ENCODE measurements around the gene EFNA2.

Gene EFNA2

GRCh38 chr19:1284979-1285736 lies 515 bp upstream of the EFNA2 start:
- no peak for DNase-seq

DNA sequence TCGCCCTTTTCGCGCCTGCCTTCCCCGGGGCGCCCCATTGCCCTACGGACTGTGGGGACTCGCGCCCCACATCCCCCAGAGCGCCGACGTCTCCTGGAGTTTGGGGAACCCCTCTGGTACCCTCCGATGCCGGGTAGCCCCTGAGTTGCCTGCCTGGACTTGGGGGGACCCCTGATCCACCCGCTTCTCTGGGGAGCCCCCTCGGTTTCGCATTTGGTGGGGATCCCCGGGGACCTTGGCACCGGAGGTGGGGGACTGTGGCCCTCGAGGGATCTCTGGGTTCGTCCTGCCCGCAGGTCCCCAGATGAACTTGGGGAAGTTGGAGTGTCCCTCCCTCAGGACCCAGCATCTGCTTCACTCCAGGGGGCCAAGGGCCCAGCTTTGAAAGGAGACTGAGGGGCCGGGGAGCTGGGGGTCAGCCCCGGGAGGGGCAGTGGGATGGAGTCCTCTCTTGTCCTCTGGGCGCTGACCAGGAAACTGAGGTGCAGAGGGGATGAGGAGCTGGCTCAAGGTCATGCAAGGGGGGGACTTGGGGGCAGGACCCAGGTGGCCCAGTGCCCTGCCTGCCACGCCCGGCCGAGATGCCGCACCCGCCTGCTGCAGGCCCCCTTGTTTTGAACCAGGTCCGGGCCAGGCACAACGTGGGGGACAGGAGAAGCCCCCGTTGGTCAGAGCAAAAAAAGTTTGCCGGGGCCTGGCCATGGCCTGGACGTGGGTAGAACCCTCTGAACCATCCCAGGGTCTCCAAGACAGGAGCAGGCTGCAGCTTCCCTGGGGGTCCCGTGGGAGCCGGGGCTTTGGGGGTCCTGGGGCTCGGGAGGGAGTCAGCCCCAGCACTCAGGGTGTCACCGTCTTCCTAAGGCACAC lies 1.0 kb downstream of the EFNA2 start:
- no peak for DNase-seq

GRCh38 chr19:1287354-1288225 lies 1.9 kb downstream of the EFNA2 start:
- no peak for DNase-seq

DNA sequence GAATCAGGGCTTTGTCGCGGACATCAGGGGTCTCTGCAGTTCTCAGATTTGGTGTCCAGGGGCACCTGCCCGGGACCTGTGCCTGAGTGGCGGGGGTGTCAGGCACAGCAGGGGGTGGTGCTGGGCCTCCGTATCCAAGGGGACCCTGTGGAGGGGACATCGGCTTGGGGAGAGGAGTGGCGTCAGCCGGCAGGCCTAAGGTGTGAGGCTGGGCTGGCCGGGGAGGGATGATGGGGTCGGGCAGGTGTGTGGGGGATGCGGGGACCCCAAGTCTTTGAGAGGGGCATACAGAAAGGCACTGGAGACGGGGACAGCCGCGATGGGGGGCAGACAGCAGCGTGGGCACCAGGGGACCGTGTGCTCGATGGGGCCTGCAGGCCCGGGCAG lies 2.5 kb downstream of the EFNA2 start:
- DNase-seq: no peak

DNA sequence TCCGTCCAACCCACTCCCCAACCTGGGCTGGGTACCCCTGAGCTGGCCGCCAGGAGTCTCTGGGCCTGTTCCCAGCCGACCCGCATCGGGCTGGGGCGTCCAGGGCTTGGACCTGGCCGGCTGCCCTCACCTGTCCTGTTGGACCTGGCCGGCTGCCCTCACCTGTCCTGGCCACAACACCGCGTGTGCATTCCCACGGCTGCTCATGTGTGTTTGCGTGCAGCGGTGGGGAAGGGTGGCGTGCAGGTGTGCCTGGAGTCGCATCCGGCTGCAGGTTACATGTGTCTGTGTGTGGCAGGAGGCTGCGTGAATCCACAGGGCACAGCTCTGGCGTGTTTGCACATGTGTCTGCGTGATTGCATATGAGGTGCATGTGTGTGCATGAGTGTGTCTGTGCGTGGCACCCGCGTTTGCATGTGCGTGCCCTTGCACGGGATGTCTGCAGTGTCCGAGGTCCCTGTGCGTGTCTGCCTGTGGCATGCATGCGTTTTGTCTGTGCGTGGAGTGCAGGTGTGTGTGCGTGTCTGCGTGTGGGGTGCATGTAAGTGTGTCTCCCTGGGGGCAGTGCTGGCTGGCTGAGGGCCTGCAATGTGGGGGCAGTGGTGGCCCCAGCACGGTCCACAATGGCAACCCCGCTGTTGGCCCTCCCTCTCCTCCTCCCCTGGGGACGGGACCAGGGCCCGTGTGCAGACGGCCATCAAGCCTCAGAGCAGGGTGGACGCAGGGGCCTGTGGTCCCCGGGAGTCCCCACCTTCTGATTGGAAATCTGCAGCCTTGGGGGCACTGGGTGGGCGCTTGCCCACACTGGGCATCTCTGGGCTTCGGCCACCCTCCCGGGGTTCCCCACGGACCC lies 3.4 kb downstream of the EFNA2 start:
- no peak for DNase-seq

- no peak for DNase-seq
Observed at GRCh38 chr19:1289686-1290025, 4.0 kb downstream of the EFNA2 start.

GRCh38 chr19:1290196-1290702 lies 4.6 kb downstream of the EFNA2 start:
- no peak for DNase-seq

- DNase-seq: no peak
Observed at GRCh38 chr19:1290703-1291651, 5.3 kb downstream of the EFNA2 start.

DNA sequence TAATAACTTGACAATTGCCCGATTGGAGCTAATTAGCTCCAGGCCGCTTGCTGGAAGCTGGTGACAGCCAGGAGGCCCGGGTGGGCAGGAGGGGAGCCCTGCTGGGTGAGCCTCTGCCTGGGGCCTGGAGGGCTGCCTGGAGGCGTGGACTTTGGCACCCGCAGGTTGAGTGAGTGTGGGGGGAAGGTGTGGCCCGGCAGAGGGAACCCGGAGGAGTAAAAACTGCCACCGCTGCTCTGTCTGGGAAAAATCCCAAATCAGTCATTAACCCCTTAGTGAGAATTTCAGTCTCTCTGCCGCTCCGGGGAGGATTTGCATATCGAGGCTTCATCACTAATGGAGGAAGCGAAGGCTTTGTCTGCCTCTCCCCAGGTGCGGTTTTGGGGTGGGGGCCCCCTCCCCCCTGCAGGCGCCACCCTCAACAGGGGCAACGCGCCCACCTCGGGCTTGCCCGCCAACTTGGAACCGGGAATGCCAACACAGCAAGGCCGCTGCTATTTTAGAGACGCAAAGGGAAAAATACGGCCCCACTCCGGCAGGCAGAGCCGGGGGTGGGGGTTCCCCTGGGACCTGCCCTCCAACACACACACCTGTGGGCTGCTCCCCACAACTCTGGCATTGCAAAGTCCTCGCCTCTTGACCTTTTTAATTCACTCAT lies 6.2 kb downstream of the EFNA2 start:
- no peak for DNase-seq

DNA sequence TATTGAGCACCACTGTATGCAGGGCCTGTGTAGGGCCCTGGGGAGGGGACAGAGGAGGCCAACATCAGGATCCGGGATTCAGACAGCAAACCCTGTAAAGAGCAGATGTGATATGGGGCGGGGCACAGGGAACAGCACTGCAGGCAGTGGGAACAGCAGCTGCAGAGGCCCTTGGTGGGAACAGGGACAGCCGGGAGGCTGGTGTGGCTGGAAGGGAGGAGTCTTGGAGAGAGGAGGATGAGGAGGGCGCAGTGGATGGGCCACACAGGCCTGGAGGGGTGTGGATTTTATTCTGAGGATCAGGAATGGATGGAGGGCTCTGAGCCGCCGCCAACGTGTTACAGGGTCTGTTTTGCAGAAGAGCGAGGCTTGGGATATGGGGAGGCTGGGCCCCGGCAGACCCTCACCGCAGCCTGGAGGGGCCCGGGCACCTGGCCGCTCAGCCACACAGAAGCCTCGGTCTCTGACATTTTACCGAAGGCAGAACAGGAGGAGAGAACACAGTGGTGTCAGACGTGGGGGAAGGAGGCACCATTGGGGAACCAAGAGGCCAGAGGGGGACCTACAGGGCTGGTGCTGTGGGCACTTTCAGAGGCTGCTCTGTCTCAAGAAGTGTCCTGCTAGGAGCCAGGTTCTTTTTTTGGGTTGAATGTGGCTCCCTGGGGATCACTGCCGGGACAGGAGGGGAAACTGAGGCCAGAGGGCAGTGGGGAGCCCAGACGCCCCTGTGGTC lies 6.9 kb downstream of the EFNA2 start:
- DNase-seq: no peak

GRCh38 chr19:1293782-1294604 lies 8.3 kb downstream of the EFNA2 start:
- no peak for DNase-seq

GRCh38 chr19:1294688-1295087 lies 9.0 kb downstream of the EFNA2 start:
- DNase-seq: no peak

- DNase-seq: peak; percentile 42
Observed at GRCh38 chr19:1295169-1296012, 9.7 kb downstream of the EFNA2 start.

- DNase-seq: no peak
Observed at GRCh38 chr19:1296078-1296477, 10.4 kb downstream of the EFNA2 start.

DNA sequence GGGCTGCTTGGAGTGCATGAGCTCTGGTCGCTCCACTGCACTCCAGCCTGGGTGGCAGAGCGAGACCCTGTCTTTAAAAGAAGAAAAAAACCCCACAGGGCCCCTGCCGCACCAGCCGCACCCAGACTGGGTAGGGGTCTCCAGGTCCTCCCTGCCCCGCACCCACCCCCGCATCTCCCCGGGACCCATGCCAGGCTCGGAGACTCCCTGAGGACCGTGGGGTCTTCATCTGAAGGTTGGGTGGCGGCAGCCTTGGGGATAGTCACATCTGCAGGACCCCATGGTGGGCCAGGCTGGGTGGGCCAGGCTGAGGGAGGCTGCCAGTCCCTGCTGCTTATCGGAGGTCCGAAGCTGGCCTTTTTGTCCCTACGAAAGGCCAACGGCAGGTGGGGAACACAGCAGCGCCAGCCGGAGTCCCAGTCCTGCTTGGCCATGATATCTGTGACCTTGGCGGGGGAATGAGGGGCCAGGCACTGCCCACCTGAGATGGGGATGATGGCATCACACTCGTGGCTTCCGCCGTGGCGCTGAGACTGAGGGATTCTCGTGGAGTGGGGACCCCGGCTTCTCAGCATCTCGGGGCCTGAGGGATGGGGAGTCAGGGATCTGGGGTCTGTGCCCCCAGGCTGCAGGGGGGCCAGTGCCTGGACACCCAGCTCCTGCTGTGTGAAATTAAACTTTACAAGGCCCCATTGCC lies 11.1 kb downstream of the EFNA2 start:
- no peak for DNase-seq

- DNase-seq: no peak
Observed at GRCh38 chr19:1298235-1298634, 12.6 kb downstream of the EFNA2 start.

- no peak for DNase-seq
Observed at GRCh38 chr19:1299801-1300200, 14.1 kb downstream of the EFNA2 start.

Data from activated gamma-delta T cell treated with Interleukin-2 at 50 U/mL for 16 hours (primary cell).